ENCODE data around the gene ARSG. TPM values are rescaled to one million over a fixed set of nuclear protein-coding genes. Genes with fewer than 3 reads are reported as not detected.
"Not testable (repeated sequence)": the region's sequence is repeated elsewhere in the genome, so short reads cannot be mapped to it uniquely, and the experiment has no call there.

Gene ARSG
- total RNA-seq, 2 donors from 2014 or later = 5.4 to 16.9 TPM

DNA sequence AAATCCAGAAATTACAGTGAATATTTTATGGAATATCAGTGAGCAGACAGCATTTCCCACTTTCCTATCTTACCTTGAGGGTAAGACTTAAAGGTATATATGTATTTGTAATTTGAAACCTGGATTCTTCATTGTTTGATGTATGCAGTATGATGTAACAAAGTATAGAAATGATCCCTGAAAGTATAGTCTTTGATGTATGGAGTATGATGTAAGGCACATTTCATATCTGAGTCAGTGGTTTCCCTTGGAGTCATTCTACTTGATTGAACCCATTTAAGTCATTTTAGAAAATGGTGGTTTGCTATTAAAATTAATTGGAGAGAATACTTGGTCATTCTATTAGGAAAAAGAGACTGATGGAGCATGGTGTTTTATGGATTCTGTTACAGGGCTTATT, 33.4 kb upstream of the ARSG start:
- H3K9me3 ChIP-seq = no peaks in the 10 kb centered on the region
- TF ChIP-seq, protein P1, sequence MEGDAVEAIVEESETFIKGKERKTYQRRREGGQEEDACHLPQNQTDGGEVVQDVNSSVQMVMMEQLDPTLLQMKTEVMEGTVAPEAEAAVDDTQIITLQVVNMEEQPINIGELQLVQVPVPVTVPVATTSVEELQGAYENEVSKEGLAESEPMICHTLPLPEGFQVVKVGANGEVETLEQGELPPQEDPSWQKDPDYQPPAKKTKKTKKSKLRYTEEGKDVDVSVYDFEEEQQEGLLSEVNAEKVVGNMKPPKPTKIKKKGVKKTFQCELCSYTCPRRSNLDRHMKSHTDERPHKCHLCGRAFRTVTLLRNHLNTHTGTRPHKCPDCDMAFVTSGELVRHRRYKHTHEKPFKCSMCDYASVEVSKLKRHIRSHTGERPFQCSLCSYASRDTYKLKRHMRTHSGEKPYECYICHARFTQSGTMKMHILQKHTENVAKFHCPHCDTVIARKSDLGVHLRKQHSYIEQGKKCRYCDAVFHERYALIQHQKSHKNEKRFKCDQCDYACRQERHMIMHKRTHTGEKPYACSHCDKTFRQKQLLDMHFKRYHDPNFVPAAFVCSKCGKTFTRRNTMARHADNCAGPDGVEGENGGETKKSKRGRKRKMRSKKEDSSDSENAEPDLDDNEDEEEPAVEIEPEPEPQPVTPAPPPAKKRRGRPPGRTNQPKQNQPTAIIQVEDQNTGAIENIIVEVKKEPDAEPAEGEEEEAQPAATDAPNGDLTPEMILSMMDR (IDR thresholded peaks at IDR 0.05) = no peak
- H3K27ac ChIP-seq = no peak overlapping the region

DNA sequence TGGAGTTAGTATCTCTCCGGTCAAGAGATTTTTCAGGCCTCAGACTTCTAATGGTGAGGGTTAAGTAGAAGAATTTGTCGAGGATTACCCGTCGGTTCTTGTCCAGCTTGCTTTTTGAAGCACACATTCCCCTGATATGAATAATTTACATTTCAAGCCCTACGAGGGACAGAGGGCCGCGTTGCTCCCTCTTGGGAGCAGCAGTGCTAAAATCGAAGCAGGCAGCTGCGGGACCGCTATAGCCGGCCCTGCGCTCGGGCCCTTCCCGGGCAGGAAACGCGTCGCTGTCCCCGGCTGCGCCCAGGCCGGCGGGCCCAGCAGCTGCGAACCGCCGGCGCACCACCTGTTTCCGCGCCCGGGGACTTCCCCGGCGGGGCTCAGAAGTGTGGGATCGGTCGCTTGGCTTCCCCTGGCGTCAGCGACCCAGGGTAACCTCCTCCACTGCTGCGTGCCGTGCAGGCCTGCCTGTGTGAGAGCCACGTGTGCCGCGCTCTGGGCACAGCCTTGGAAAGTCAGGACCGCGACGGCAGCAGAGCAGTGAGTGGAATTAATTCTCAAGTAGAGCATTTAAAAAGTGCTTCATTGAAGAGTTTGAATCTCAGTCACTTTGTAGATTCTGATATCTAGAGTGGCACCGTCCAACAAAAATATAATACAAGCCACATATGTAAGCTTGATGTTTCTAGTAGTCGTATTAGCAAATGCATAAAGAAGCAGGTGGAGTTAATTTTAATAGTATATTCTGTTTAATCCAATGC, 32.2 kb upstream of the ARSG start:
- peaks cover 16% of the 10 kb centered on the region for H3K36me3 ChIP-seq
- not testable (repeated sequence) for DNase-seq (ENCODE audit: low spot score); H3K9me3 ChIP-seq; H3K27me3 ChIP-seq (replicated peaks; ENCODE audit: insufficient read depth)
- ATAC-seq (ENCODE audit: insufficient number of reproducible peaks, low FRiP score, low read depth) = peak; percentile 42
- H3K27ac ChIP-seq = peak overlapping the region; percentile 20 to 50
- peaks cover 0 to 13% of the 10 kb centered on the region in 2 donors for H3K4me1 ChIP-seq (ENCODE audit: control insufficient read depth in 1 of 2, low read depth in 2 of 2)
- H3K4me3 ChIP-seq = peak overlapping the region; percentile 55

More for the DNA sequence above, 33.4 kb upstream of the ARSG start:
- Histone ChIP-seq H3K36me3 (peaks cover 16% of the 10 kb centered on the region), H3K27me3 (replicated peaks; ENCODE audit: insufficient read depth) (no peaks in the 10 kb centered on the region), H3K4me3 (no peak overlapping the region), H3K4me1 (ENCODE audit: control insufficient read depth in 1 of 2, low read depth in 2 of 2) (peaks cover 0 to 13% of the 10 kb centered on the region in 2 donors)
- no peak for DNase-seq (ENCODE audit: low spot score)
- no peak for ATAC-seq (ENCODE audit: insufficient number of reproducible peaks, low FRiP score, low read depth)

DNA sequence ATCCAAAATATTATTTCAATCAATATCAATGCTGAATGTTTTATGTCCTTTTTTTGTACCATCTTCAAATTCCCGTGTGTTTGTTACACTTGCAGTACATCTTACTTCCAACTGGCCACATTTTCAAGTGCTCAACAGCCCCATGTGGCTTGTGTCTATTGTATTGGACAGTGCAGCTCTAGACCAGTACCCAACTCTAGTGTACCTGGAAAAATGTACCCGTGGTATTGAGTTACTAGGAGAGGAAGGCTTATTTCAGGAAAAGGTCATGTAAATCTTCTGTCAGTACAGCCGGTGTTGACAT, 31.7 kb upstream of the ARSG start:
- Histone ChIP-seq H3K4me1 (ENCODE audit: control insufficient read depth in 1 of 2, low read depth in 2 of 2) (peaks cover 0 to 13% of the 10 kb centered on the region in 2 donors), H3K4me3 (peak overlapping the region; percentile 55), H3K36me3 (peaks cover 16% of the 10 kb centered on the region)
- not testable (repeated sequence) for DNase-seq (ENCODE audit: low spot score); H3K27me3 ChIP-seq (replicated peaks; ENCODE audit: insufficient read depth); ATAC-seq (ENCODE audit: insufficient number of reproducible peaks, low FRiP score, low read depth); H3K27ac ChIP-seq; H3K9me3 ChIP-seq

DNA sequence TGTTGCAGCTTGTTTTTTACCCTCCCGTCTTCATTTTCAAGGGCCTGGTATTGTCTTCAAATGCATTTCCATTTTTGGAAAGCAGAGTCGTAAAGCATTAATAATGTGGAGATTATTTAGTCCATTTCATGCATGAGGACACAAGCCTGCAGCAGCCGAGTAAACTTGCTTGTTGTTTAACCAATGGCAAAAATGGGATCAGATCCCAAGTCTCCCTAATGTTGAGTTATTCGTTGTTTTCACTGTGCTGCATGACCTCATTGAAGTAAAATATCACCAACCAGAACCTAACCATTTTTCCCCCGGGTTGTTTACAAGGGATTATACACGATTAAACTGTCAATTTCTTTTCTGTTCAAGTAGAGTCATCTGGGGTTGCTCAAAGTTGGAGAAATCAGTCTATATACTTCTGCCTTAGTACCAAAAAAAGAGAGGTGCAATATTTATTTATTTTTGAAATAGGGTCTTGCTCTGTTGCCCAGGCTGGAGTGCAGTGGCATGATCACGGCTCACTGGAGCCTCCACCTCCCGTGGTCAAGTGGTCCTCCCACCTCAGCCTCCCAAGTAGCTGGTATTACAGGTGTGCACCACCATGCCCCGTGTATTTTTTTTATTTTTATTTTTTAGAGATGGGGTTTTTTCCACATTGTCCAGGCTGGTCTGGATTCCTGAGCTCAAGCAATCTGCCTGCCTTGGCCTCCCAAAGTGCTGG, 31.1 kb upstream of the ARSG start:
- Histone ChIP-seq H3K27ac (no peak overlapping the region), H3K4me1 (ENCODE audit: control insufficient read depth in 1 of 2, low read depth in 2 of 2) (peaks cover 0 to 13% of the 10 kb centered on the region in 2 donors), H3K36me3 (peaks cover 10% of the 10 kb centered on the region), H3K4me3 (no peak overlapping the region), H3K27me3 (replicated peaks; ENCODE audit: insufficient read depth) (no peaks in the 10 kb centered on the region), H3K9me3 (no peaks in the 10 kb centered on the region)
- TF ChIP-seq, protein P1 (IDR thresholded peaks at IDR 0.05) = no peak
- DNase-seq (ENCODE audit: low spot score) (no peak), ATAC-seq (ENCODE audit: insufficient number of reproducible peaks, low FRiP score, low read depth) (no peak)

DNA sequence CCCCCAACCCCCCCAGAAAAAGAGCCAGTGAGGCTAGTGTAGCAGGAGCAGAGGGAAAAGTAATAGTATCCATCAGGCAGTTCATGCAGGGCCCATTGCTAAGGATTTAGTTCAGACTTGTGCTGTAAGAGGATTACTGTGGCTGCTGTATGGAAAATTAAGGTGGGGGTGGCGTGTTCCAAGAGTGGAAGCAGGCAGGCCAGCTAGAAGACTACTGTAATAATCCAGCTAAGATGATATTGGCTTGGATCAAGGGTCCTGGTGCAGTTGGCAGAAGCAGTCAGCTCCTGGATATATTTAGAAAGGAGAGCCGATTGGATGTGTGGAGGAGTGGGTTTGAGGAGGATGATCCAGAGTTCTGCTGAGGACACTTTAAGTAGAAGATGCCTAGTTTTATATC, 28.8 kb upstream of the ARSG start:
- Histone ChIP-seq H3K27ac (peak overlapping the region in 1 of 2 donors; percentile 34), H3K4me1 (ENCODE audit: control insufficient read depth in 1 of 2, low read depth in 2 of 2) (peaks cover 0 to 13% of the 10 kb centered on the region in 2 donors), H3K4me3 (peak overlapping the region; percentile 30)
- H3K27me3 ChIP-seq (replicated peaks; ENCODE audit: insufficient read depth); DNase-seq (ENCODE audit: low spot score); H3K9me3 ChIP-seq; H3K36me3 ChIP-seq; ATAC-seq (ENCODE audit: insufficient number of reproducible peaks, low FRiP score, low read depth): not testable (repeated sequence)

DNA sequence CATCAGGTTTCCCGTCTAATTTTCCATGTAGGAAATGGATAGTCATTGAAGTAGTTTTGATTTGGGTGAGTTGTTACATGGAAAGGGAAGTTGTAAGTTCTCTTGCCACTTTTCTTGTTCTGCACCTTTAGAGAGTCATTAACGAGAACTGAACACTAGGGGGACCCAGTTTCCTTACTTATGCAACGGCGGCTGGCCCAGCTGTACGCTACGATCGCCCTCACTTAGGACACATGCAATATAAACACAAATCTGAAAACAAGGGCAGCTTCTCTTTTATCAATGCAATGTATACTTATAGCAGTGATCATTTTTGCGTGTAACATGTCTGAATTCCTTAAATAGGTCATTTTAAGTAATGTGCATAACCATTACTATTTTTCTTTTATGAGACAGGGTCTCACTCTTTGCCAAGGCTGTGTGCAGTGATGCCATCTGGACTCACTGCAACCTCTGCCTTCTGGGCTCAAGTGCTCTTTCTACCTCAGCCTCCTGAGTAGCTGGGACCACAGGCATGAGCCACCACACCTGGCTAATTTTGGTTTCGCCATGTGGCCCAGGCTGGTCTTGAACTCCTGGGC, 28.1 kb upstream of the ARSG start:
- TF ChIP-seq, protein P1 (IDR thresholded peaks at IDR 0.05) = peak; percentile 68
- peaks cover 0 to 13% of the 10 kb centered on the region in 2 donors for H3K4me1 ChIP-seq (ENCODE audit: control insufficient read depth in 1 of 2, low read depth in 2 of 2)
- peak overlapping the region; percentile 30 for H3K4me3 ChIP-seq
- not testable (repeated sequence) for H3K27me3 ChIP-seq (replicated peaks; ENCODE audit: insufficient read depth); H3K36me3 ChIP-seq; H3K9me3 ChIP-seq; DNase-seq (ENCODE audit: low spot score)
- ATAC-seq (ENCODE audit: insufficient number of reproducible peaks, low FRiP score, low read depth) = peak; percentile 68
- H3K27ac ChIP-seq = peak overlapping the region in 1 of 2 donors; percentile 34

DNA sequence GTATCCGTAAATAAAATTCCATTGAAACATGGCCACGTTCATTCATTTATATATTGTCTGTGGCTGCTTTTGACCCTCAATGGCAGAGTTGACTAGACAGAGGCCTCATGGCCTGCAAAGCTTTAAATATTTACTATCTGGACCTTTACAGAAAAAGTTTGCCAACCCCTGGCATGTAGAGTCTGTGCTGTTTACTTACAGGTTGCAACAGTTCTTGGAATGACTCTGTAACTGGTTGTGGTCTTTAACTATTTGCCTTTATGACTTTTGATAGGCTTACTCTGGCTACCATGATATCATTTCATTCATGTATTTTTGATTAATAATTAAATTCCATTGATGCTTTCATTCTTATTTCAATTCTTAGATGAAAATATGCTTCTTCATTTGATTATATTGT, 25.5 kb upstream of the ARSG start:
- not testable (repeated sequence) for ATAC-seq (ENCODE audit: insufficient number of reproducible peaks, low FRiP score, low read depth); H3K27ac ChIP-seq; H3K36me3 ChIP-seq; DNase-seq (ENCODE audit: low spot score); H3K9me3 ChIP-seq; H3K4me3 ChIP-seq; H3K4me1 ChIP-seq (ENCODE audit: control insufficient read depth in 1 of 2, low read depth in 2 of 2); H3K27me3 ChIP-seq (replicated peaks; ENCODE audit: insufficient read depth)

All from thoracic aorta (tissue), 2 donors.